GM12873 (cell line): ENCODE measurements around the gene BLM.
A peak's percentile ranks its signal among the peaks of the same experiment; 100 is the strongest.

Experiments used
- CTCF ChIP-seq: IDR thresholded peaks from 2 replicates; pipeline ENCODE4 v1.5.1; 2012; ENCODE audit warnings: low read depth, mild to moderate bottlenecking, moderate library complexity, low read length, control low read depth; ENCODE audit not compliant: insufficient read depth; ENCODE audit errors: missing control alignments

The BLM gene

GRCh38 chr15:90716976-90717821 lies at the start of gene BLM:
Gene BLM, plus strand, starts transcription at chr15:90717346. Its CDS starts 30,047 bp downstream, at chr15:90747393.
- TF ChIP-seq CTCF: peak; percentile 31

GRCh38 chr15:90671216-90671615 lies 45.9 kb upstream of the BLM start:
- TF ChIP-seq CTCF: no peak

GRCh38 chr15:90674476-90674875 lies 42.7 kb upstream of the BLM start:
- TF ChIP-seq CTCF: no peak

- no peak for TF ChIP-seq CTCF
Measured at GRCh38 chr15:90675464-90675863, 41.7 kb upstream of the BLM start.

- TF ChIP-seq CTCF: no peak
Measured at GRCh38 chr15:90677807-90678790, 39.0 kb upstream of the BLM start.

- no peak for TF ChIP-seq CTCF
Measured at GRCh38 chr15:90679959-90680358, 37.2 kb upstream of the BLM start.
